HEK293 (cell line): ENCODE measurements around the gene NNMT.

Source experiments
- CTCF ChIA-PET: fragments of 350-600 bp; formaldehyde crosslinking; extraction: SDS; loops from one replicate; lab custom pipeline; 2021; ENCODE audit warnings: antibody characterized with exemption; lab: Yijun Ruan, JAX
- POLR2A ChIA-PET: fragments of 300-600 bp; formaldehyde crosslinking; extraction: SDS; loops from one replicate; lab custom pipeline; 2020; ENCODE audit warnings: antibody characterized with exemption, inconsistent platforms; lab: Yijun Ruan, JAX
- H3K27ac ChIP-seq: fragments of 200-500 bp; sonication (Bioruptor generic); 2 replicates; pipeline ENCODE4 v1.5.1; 2014; ENCODE audit warnings: low read depth, low read length, control low read depth, inconsistent platforms; ENCODE audit errors: extremely low read depth
- H3K36me3 ChIP-seq, 2 experiments: fragments of 200-500 bp in 1 of 2; sonication (Bioruptor generic) in 1 of 2; 1 replicate in 1 of 2; 2 replicates in 1 of 2; pipeline ENCODE4 v1.5.1; 2014 to 2017; ENCODE audit warnings: inconsistent platforms in 2 of 2, low read length in 2 of 2; ENCODE audit not compliant: control insufficient read depth in 2 of 2, insufficient read depth in 1 of 2
- H3K4me1 ChIP-seq: fragments of 200-500 bp; sonication (Bioruptor generic); 2 replicates; pipeline ENCODE4 v1.5.1; 2014; ENCODE audit warnings: mild to moderate bottlenecking, low read length, inconsistent platforms; ENCODE audit not compliant: control insufficient read depth, insufficient read depth
- H3K4me3 ChIP-seq: 2 replicates; pipeline ENCODE4 v1.5.1; 2011; ENCODE audit warnings: low read depth, mild to moderate bottlenecking, control low read depth, low read length, moderate library complexity
- H3K9me3 ChIP-seq: fragments of 200-500 bp; sonication (Bioruptor generic); 2 replicates; pipeline ENCODE4 v1.5.1; 2014; ENCODE audit warnings: low read depth, low read length, inconsistent platforms; ENCODE audit not compliant: control insufficient read depth, insufficient read depth
- AEBP2 ChIP-seq: fragments of 450-650 bp; formaldehyde crosslinking; IDR thresholded peaks from 2 replicates; pipeline ENCODE4 v1.5.1; 2016; ENCODE audit warnings: missing biosample characterization, missing genetic modification characterization, borderline replicate concordance
- GLI2 ChIP-seq: fragments of 450-650 bp; formaldehyde crosslinking; IDR thresholded peaks from 2 replicates; pipeline ENCODE4; 2017; ENCODE audit warnings: missing biosample characterization, missing genetic modification characterization, low read depth, borderline replicate concordance
- GLIS2 ChIP-seq: fragments of 450-650 bp; formaldehyde crosslinking; IDR thresholded peaks from 2 replicates; pipeline ENCODE4 v1.5.1; 2016; ENCODE audit warnings: missing biosample characterization, missing genetic modification characterization
- KLF8 ChIP-seq: fragments of 450-650 bp; formaldehyde crosslinking; IDR thresholded peaks from 2 replicates; pipeline ENCODE4 v1.5.1; 2016; ENCODE audit warnings: missing biosample characterization, missing genetic modification characterization
- PATZ1 ChIP-seq: fragments of 450-650 bp; formaldehyde crosslinking; IDR thresholded peaks from 2 replicates; pipeline ENCODE4 v1.5.1; 2016; ENCODE audit warnings: missing biosample characterization, missing genetic modification characterization
- PRDM1 ChIP-seq: fragments of 450-650 bp; formaldehyde crosslinking; IDR thresholded peaks from 2 replicates; pipeline ENCODE4; 2016; ENCODE audit warnings: missing biosample characterization, missing genetic modification characterization
- REST ChIP-seq: fragments of 450-650 bp; formaldehyde crosslinking; IDR thresholded peaks from 2 replicates; pipeline ENCODE4 v1.5.1; 2016; ENCODE audit warnings: missing biosample characterization, missing genetic modification characterization
- SALL2 ChIP-seq: fragments of 450-650 bp; formaldehyde crosslinking; IDR thresholded peaks from 2 replicates; pipeline ENCODE4 v1.5.0; 2017; ENCODE audit warnings: missing biosample characterization, mild to moderate bottlenecking, missing genetic modification characterization, borderline replicate concordance
- SP2 ChIP-seq: fragments of 450-650 bp; formaldehyde crosslinking; IDR thresholded peaks from 2 replicates; pipeline ENCODE4 v1.5.1; 2016; ENCODE audit warnings: missing biosample characterization, missing genetic modification characterization
- TCF7L2 ChIP-seq: IDR thresholded peaks from 2 replicates; pipeline ENCODE4 v1.6.1; 2011; ENCODE audit warnings: low read depth, mild to moderate bottlenecking, inconsistent platforms, low read length, moderate library complexity, borderline replicate concordance
- ZBTB1 ChIP-seq: fragments of 450-650 bp; formaldehyde crosslinking; IDR thresholded peaks from 2 replicates; pipeline ENCODE4 v1.5.1; 2016; ENCODE audit warnings: missing biosample characterization, missing genetic modification characterization
- ZBTB17 ChIP-seq: fragments of 450-650 bp; formaldehyde crosslinking; IDR thresholded peaks from 2 replicates; pipeline ENCODE4 v1.5.1; 2016; ENCODE audit warnings: missing biosample characterization, missing genetic modification characterization
- ZFHX2 ChIP-seq: fragments of 450-650 bp; formaldehyde crosslinking; conservative IDR thresholded peaks from 2 replicates; pipeline ENCODE4 v1.5.1; 2016; ENCODE audit warnings: missing biosample characterization, missing genetic modification characterization
- ZIC2 ChIP-seq: fragments of 450-650 bp; formaldehyde crosslinking; IDR thresholded peaks from 2 replicates; pipeline ENCODE4 v1.5.1; 2016; ENCODE audit warnings: missing biosample characterization, missing genetic modification characterization
- ZNF214 ChIP-seq: fragments of 450-650 bp; formaldehyde crosslinking; IDR thresholded peaks from 2 replicates; pipeline ENCODE4 v1.5.1; 2017; ENCODE audit warnings: missing biosample characterization, mild to moderate bottlenecking, missing genetic modification characterization, borderline replicate concordance
- ZNF223 ChIP-seq: fragments of 450-650 bp; formaldehyde crosslinking; IDR thresholded peaks from 2 replicates; pipeline ENCODE4 v1.5.1; 2016; ENCODE audit warnings: missing biosample characterization, missing genetic modification characterization
- ZNF24 ChIP-seq: fragments of 450-650 bp; formaldehyde crosslinking; IDR thresholded peaks from 2 replicates; pipeline ENCODE4 v1.5.1; 2016; ENCODE audit warnings: missing biosample characterization, missing genetic modification characterization
- ZNF341 ChIP-seq: fragments of 450-650 bp; formaldehyde crosslinking; IDR thresholded peaks from 2 replicates; pipeline ENCODE4; 2016; ENCODE audit warnings: low read depth, missing biosample characterization, missing genetic modification characterization
- ZNF555 ChIP-seq: fragments of 450-650 bp; formaldehyde crosslinking; conservative IDR thresholded peaks from 2 replicates; pipeline ENCODE4 v1.5.1; 2017; ENCODE audit warnings: missing biosample characterization, mild to moderate bottlenecking, missing genetic modification characterization, inconsistent platforms
- ZNF580 ChIP-seq: fragments of 450-650 bp; formaldehyde crosslinking; IDR thresholded peaks from 2 replicates; pipeline ENCODE4 v1.5.1; 2016; ENCODE audit warnings: missing biosample characterization, missing genetic modification characterization
- ZNF777 ChIP-seq: fragments of 450-650 bp; formaldehyde crosslinking; IDR thresholded peaks from 2 replicates; pipeline ENCODE4 v1.5.1; 2017; ENCODE audit warnings: missing biosample characterization, missing genetic modification characterization, borderline replicate concordance
- ZNF791 ChIP-seq: fragments of 450-650 bp; formaldehyde crosslinking; IDR thresholded peaks from 2 replicates; pipeline ENCODE4 v1.5.1; 2016; ENCODE audit warnings: missing biosample characterization, missing genetic modification characterization
- ZNF830 ChIP-seq: fragments of 450-650 bp; IDR thresholded peaks from 2 replicates; pipeline ENCODE4 v1.5.0; 2018; ENCODE audit warnings: missing biosample characterization, missing genetic modification characterization, low read depth, mild to moderate bottlenecking, moderate library complexity
- ZSCAN16 ChIP-seq: fragments of 450-650 bp; formaldehyde crosslinking; IDR thresholded peaks from 2 replicates; pipeline ENCODE4 v1.5.1; 2016; ENCODE audit warnings: missing biosample characterization, missing genetic modification characterization

NNMT gene

DNA sequence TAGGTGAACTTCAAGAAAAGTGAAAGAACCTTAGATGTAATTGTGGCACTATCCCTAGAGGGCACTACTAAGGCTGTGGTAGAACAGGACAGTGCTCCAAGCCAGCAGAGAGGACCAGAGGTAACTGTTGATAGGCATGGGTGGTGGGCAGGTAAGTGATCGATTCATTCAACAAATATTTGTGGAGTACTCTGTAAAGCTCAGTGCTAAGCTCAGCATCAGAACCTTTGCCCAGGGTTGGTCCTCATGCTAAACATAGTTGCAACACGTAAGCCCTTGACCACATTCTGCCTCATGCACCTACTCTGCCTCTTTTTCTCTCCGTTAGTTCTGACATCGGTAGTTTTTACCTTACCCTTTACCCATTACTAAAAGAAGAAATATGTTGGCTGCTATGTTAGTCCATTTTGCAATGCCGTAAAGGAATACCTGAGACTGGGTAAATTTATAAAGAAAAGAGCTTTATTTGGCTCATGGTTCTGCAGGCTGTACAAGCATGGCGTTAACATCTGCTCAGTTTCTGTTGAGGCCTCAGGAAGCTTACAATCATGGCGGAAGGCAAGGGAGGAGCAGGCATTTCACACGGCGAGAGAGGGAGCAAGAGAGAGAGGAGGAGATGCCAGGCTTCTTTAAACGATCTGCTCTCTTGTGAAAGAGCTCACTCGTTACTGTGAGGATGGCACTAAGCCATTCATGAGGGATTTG lies 18.4 kb upstream of the NNMT start:
- H3K27ac ChIP-seq: no peak overlapping the region
- CTCF ChIA-PET: interaction anchor here (0.7 to 1.3 kb wide), 2 partner anchors 10 to 314 kb away, joined by 3 to 9 read pairs; no protein-coding TSS in a partner anchor
- TF ChIP-seq ZFHX2 (tag by site-specific recombination): no peak
- TF ChIP-seq ZNF555 (tag by site-specific recombination): no peak
- no peak for TF ChIP-seq GLI2
- TF ChIP-seq ZBTB17: no peak
- TF ChIP-seq GLIS2 (tag by site-specific recombination): no peak
- TF ChIP-seq ZNF791 (tag by site-specific recombination): no peak
- no peak for TF ChIP-seq ZNF24 (tag by site-specific recombination)
- TF ChIP-seq ZNF830: no peak
- no peak for TF ChIP-seq SALL2
- no peak for TF ChIP-seq ZBTB1
- no peak for TF ChIP-seq ZNF580 (tag by site-specific recombination)
- no peak for TF ChIP-seq AEBP2 (tag by site-specific recombination)
- TF ChIP-seq SP2: no peak
- TF ChIP-seq PATZ1: no peak
- no peak for TF ChIP-seq PRDM1 (tag by site-specific recombination)
- TF ChIP-seq REST: no peak
- no peak for TF ChIP-seq TCF7L2
- no peaks in the 10 kb centered on the region for H3K36me3 ChIP-seq
- no peaks in the 10 kb centered on the region for H3K4me1 ChIP-seq
- no peak overlapping the region for H3K4me3 ChIP-seq
- POLR2A ChIA-PET: no interaction called here
- H3K9me3 ChIP-seq: no peaks in the 10 kb centered on the region

- H3K9me3 ChIP-seq: no peaks in the 10 kb centered on the region
- H3K4me1 ChIP-seq: no peaks in the 10 kb centered on the region
- no peaks in the 10 kb centered on the region for H3K36me3 ChIP-seq
- ChIA-PET POLR2A (no interaction called here), CTCF (interaction anchor here (0.5 to 1.3 kb wide), 5 partner anchors 9 to 313 kb away, joined by 3 to 9 read pairs (median 3); no protein-coding TSS in a partner anchor)
- H3K4me3 ChIP-seq: no peak overlapping the region
- H3K27ac ChIP-seq: no peak overlapping the region
- no peak for TF ChIP-seq ZSCAN16 (tag by site-specific recombination)
- TF ChIP-seq ZNF214: no peak
- no peak for TF ChIP-seq ZNF777
- no peak for TF ChIP-seq ZIC2 (tag by site-specific recombination)
- TF ChIP-seq ZNF341 (tag by site-specific recombination): no peak
- TF ChIP-seq ZNF223 (tag by site-specific recombination): no peak
- no peak for TF ChIP-seq KLF8 (tag by site-specific recombination)
Measured at GRCh38 chr11:114278342-114279065, 17.7 kb upstream of the NNMT start.
